Common myeloid progenitor, CD34-positive (primary cell): ENCODE measurements around the gene USH1G.

ENCODE experiments used
- CTCF ChIA-PET: fragments of 350-600 bp; sonication (Branson Sonifier 250); formaldehyde crosslinking; loops from one replicate; lab custom pipeline; 2021; ENCODE audit warnings: antibody characterized with exemption; lab: Charles Lee
- POLR2A ChIA-PET: fragments of 350-600 bp; sonication (Branson Sonifier 250); formaldehyde crosslinking; loops from one replicate; lab custom pipeline; 2021; ENCODE audit warnings: antibody characterized with exemption; lab: Charles Lee
- DNase-seq, 3 donors: peaks; one replicate each; pipeline versions ENCODE4 v3.0.0 to v3.0.0-alpha.2; 2013
- H3K27ac ChIP-seq, 2 experiments: 1 replicate in 1 of 2; 2 replicates in 1 of 2; pipeline ENCODE4 v1.7.0; 2013; ENCODE audit warnings: inconsistent platforms in 2 of 2, low read length in 2 of 2, mild to moderate bottlenecking in 2 of 2, low read depth in 1 of 2, moderate library complexity in 1 of 2; ENCODE audit not compliant: severe bottlenecking in 2 of 2, insufficient read depth in 1 of 2, poor library complexity in 1 of 2
- H3K27me3 ChIP-seq, 5 experiments: replicated peaks in 2 of 5; 1 replicate in 3 of 5; 2 replicates in 2 of 5; pipeline versions ENCODE4 v1.6.1 to v1.7.0; 2013; ENCODE audit warnings: low read length in 4 of 5, mild to moderate bottlenecking in 2 of 5, moderate library complexity in 2 of 5, inconsistent platforms in 1 of 5; ENCODE audit not compliant: insufficient read depth in 5 of 5, control insufficient read depth in 4 of 5
- H3K36me3 ChIP-seq, 4 experiments: 1 replicate in 2 of 4; 2 replicates in 2 of 4; pipeline versions ENCODE4 v1.6.1 to v1.7.0; 2013; ENCODE audit warnings: low read length in 3 of 4, control low read depth in 1 of 4, mild to moderate bottlenecking in 1 of 4; ENCODE audit not compliant: control insufficient read depth in 4 of 4, insufficient read depth in 4 of 4
- H3K4me1 ChIP-seq, 4 experiments: 1 replicate in 3 of 4; 2 replicates in 1 of 4; pipeline versions ENCODE4 v1.6.1 to v1.7.1; 2013; ENCODE audit warnings: low read length in 3 of 4, mild to moderate bottlenecking in 3 of 4, control low read depth in 1 of 4, inconsistent platforms in 1 of 4, moderate library complexity in 1 of 4; ENCODE audit not compliant: control insufficient read depth in 4 of 4, insufficient read depth in 4 of 4; ENCODE audit errors: control extremely low read depth in 1 of 4
- H3K4me3 ChIP-seq, 7 experiments: 1 replicate in 4 of 7; 2 replicates in 3 of 7; pipeline versions ENCODE4 v1.5.1 to v1.7.0; 2013; ENCODE audit warnings: mild to moderate bottlenecking in 7 of 7, low read length in 6 of 7, moderate library complexity in 6 of 7, inconsistent platforms in 2 of 7, low read depth in 2 of 7, control low read depth in 1 of 7; ENCODE audit not compliant: insufficient read depth in 4 of 7, control insufficient read depth in 1 of 7; ENCODE audit errors: extremely low read depth in 1 of 7
- H3K9me3 ChIP-seq, 5 experiments: 1 replicate in 4 of 5; 2 replicates in 1 of 5; pipeline versions ENCODE4 v1.6.1 to v1.7.1; 2013; ENCODE audit warnings: low read length in 4 of 5, mild to moderate bottlenecking in 2 of 5, inconsistent platforms in 1 of 5, low read depth in 1 of 5, moderate library complexity in 1 of 5; ENCODE audit not compliant: control insufficient read depth in 4 of 5, insufficient read depth in 2 of 5; ENCODE audit errors: control extremely low read depth in 1 of 5
- WGBS: methylation state at CpG from one replicate; pipeline ENCODE4 v1.1.5; 2013; ENCODE audit not compliant: insufficient coverage; 5-methylcytosine and 5-hydroxymethylcytosine counted together

The USH1G gene

GRCh38 chr17:74875155-74875976, 47.7 kb downstream of the USH1G start:
- Histone ChIP-seq H3K9me3 (no peaks in the 10 kb centered on the region), H3K4me1 (peaks cover 4 to 18% (median 13%) of the 10 kb centered on the region in 4 experiments), H3K27ac (peak overlapping the region in 1 of 2 experiments; percentile 35), H3K4me3 (no peak overlapping the region), H3K36me3 (no peaks in the 10 kb centered on the region), H3K27me3 (no peaks in the 10 kb centered on the region)
- DNase-seq = no peak
- 100% methylated on average over 4 of the region's 5 CpGs for WGBS
- ChIA-PET POLR2A (no interaction called here), CTCF (interaction anchor here (1.1 to 1.5 kb wide), 4 partner anchors 12 to 84 kb away, joined by 3 to 4 read pairs (median 3); no protein-coding TSS in a partner anchor)

GRCh38 chr17:74874615-74875037, 48.4 kb downstream of the USH1G start:
- no peaks in the 10 kb centered on the region for H3K9me3 ChIP-seq
- peaks cover 4 to 18% (median 13%) of the 10 kb centered on the region in 4 experiments for H3K4me1 ChIP-seq
- no peaks in the 10 kb centered on the region for H3K36me3 ChIP-seq
- no peak for DNase-seq
- no peak overlapping the region for H3K4me3 ChIP-seq
- ChIA-PET CTCF (interaction anchor here (1.1 to 1.5 kb wide), 2 partner anchors 12 to 16 kb away, joined by 3 read pairs; no protein-coding TSS in a partner anchor), POLR2A (no interaction called here)
- no peaks in the 10 kb centered on the region for H3K27me3 ChIP-seq
- 100% methylated on average over 1 of the region's 5 CpGs for WGBS
- H3K27ac ChIP-seq = no peak overlapping the region

GRCh38 chr17:74873874-74874614, 49.0 kb downstream of the USH1G start:
- CTCF ChIA-PET = interaction anchor here (1.0 to 1.1 kb wide), 2 partner anchors 12 to 16 kb away, joined by 3 to 5 read pairs; no protein-coding TSS in a partner anchor
- DNase-seq = no peak
- no peaks in the 10 kb centered on the region for H3K36me3 ChIP-seq
- POLR2A ChIA-PET = interaction anchor here (1.4 kb wide), 1 partner anchor 397 kb away, joined by 3 read pairs; the partner anchor contains the start of gene MIF4GD
- no peaks in the 10 kb centered on the region for H3K27me3 ChIP-seq
- H3K4me3 ChIP-seq = peak overlapping the region in 6 of 7 experiments; percentile 82 to 95 (median 88)
- WGBS = no CpG with 5 or more reads among the region's 6 CpGs
- no peaks in the 10 kb centered on the region for H3K9me3 ChIP-seq
- peak overlapping the region; percentile 86 to 94 for H3K27ac ChIP-seq
- peaks cover 4 to 21% (median 13%) of the 10 kb centered on the region in 4 experiments for H3K4me1 ChIP-seq

- ChIA-PET CTCF (interaction anchor here (0.5 to 1.4 kb wide), 3 partner anchors 10 to 215 kb away, joined by 3 to 7 read pairs (median 5); partner anchors contain the start of gene SLC16A5), POLR2A (interaction anchor here (0.6 to 1.4 kb wide), 3 partner anchors 49 to 397 kb away, joined by 3 to 4 read pairs (median 3); partner anchors contain the start of gene MIF4GD)
- peaks cover 4 to 29% (median 13%) of the 10 kb centered on the region in 4 experiments for H3K4me1 ChIP-seq
- WGBS = 0% methylated on average over 42 of the region's 55 CpGs
- no peaks in the 10 kb centered on the region for H3K27me3 ChIP-seq
- peak overlapping the region; percentile 86 to 94 for H3K27ac ChIP-seq
- no peaks in the 10 kb centered on the region for H3K9me3 ChIP-seq
- no peaks in the 10 kb centered on the region for H3K36me3 ChIP-seq
- DNase-seq = peak; percentile 100
- peak overlapping the region; percentile 68 to 95 (median 85) for H3K4me3 ChIP-seq
Measured at GRCh38 chr17:74873037-74873873, 49.8 kb downstream of the USH1G start.

GRCh38 chr17:74872313-74873036, 50.6 kb downstream of the USH1G start, which contains the start of gene FDXR:
Gene FDXR (minus strand): TSS chr17:74872994. CDS start chr17:74872944, 50 bp downstream.
- Histone ChIP-seq H3K36me3 (no peaks in the 10 kb centered on the region), H3K9me3 (no peaks in the 10 kb centered on the region), H3K27me3 (no peaks in the 10 kb centered on the region), H3K4me3 (peak within 1 kb of the TSS; percentile 68 to 95 (median 85)), H3K27ac (peak within 1 kb of the TSS; percentile 86 to 94), H3K4me1 (peaks cover 4 to 29% (median 13%) of the 10 kb centered on the region in 4 experiments)
- ChIA-PET POLR2A (interaction anchor here (0.6 to 1.4 kb wide), 2 partner anchors 61 to 398 kb away, joined by 3 read pairs; partner anchors contain the start of gene MIF4GD), CTCF (interaction anchor here (0.9 to 5.0 kb wide), 5 partner anchors 9 to 81 kb away, joined by 3 to 20 read pairs (median 7); partner anchors contain the start of gene GRIN2C)
- no peak for DNase-seq
- 8% methylated on average over 38 of the region's 38 CpGs for WGBS
